Activated CD4-positive, CD25-positive, alpha-beta regulatory T cell treated with anti-CD3 and anti-CD28 coated beads, Interleukin-2, amount 50 U/mL, for 72 hours (primary cell): Measurements from ENCODE around the gene APOD.

Source experiments
- DNase-seq: peaks from one replicate; pipeline ENCODE4 v3.0.0; 2021

APOD gene

DNA sequence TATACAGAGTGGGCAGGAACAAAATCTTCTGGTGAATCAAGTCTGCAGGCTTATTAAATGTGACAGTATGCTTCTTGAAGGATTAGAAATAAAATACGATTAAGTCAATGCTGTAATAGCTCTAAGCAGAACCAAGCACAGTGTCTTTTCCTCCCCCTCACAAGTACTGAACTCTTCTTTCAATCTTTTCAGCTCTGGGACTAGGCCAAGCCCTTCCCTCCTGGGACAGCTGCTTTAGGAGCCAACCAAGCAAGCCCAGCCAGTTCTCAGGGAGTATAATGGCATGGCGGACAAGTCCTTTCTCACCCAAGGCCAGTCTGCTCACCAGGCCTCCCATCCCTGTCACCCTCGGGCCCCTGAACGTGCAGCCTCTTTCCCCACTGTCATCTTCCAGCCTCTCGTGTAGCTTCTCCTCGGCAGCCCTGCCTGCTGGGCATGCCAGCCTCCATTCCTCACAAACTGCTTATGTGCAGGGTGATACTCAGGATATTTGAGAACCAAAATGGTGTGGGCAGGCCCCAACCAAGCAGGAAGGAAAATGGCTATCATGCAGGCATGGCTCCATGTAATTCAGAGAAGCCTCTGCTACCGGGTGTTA, 32.3 kb downstream of the APOD start:
- DNase-seq, result no peak

GRCh38 chr3:195550723-195551122, 33.0 kb downstream of the APOD start:
- DNase-seq, result no peak

- DNase-seq, result peak; percentile 62
Measured at GRCh38 chr3:195549931-195550519, 33.7 kb downstream of the APOD start.

- no peak for DNase-seq
Measured at GRCh38 chr3:195548987-195549386, 34.8 kb downstream of the APOD start.

- no peak for DNase-seq
Measured at GRCh38 chr3:195548501-195548900, 35.2 kb downstream of the APOD start.

DNA sequence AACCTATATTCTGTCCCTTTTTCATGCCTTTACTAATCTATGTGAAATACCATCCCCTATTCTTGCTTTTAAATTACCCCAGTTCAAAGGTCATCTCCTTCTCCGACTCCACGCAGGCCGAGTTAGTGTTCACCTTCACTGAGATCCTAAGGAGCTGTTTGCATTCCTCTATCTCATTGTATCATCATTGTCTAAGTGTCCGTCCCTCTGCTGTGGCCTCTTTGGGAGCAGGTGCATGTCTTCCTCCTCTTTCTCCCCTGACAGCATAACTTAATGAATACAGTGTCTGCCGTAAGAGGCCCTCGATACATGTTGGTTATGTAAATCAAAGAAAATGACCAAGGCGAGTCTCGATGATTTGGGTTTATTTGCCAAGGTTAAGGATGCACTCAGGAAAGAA, 35.7 kb downstream of the APOD start:
- DNase-seq, result no peak

DNA sequence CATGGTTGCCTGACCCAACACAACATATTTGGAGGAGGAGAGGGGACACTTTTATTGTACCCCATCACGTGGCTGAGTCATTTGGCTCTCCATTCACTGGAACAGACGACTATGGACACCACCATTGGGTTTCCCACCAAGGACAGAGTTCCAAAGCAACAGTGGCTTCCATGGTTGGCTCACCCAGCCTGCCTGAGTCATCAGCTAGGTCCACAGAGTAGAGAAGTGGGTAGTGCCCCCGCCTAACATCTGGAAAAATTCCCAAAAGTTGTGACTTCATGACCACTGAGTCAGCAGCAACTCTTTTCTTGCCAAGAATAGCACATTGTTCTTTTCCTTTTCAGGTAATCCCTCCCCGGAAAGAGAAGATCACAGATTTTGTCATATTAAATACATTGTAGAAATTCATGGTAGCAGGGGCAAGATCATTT, 37.6 kb downstream of the APOD start:
- no peak for DNase-seq

- DNase-seq, result no peak
Measured at GRCh38 chr3:195544634-195545033, 39.1 kb downstream of the APOD start.

- DNase-seq, result no peak
Measured at GRCh38 chr3:195544230-195544536, 39.6 kb downstream of the APOD start.

DNA sequence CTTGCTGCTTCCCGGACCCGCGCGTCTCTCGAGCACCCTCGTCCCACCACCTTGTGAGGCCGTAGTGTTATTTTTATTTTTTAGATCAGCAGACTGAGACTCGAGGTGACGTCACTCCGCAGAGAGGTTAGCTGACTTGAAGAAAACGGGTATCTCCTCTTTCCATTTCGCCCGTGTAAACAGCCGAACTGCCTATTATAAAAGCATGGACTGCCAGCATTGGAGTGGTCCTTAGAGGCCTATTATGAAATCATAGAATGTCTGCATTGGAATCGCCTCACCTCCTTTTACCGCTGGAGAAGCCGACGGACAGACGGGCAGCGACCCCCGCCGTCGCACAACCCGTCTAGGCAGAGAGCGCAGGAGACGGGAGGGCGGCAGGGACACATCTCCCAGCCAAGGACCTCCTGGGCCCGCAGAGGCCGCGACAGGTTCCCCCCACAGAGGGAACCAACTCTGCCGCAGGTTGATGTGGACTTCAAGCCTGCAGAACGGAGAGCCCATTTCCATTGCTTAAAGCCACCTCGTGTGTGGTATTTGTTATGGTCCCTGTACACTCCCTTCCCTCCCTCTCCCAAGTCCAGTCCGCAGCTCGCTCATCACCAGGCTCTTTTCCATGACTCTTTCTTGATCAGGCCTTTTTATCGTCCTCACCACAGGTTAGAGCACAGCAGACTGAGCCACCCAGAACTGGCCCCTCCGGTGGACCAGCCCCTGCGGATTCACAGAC, 40.1 kb downstream of the APOD start:
- DNase-seq, result no peak

DNA sequence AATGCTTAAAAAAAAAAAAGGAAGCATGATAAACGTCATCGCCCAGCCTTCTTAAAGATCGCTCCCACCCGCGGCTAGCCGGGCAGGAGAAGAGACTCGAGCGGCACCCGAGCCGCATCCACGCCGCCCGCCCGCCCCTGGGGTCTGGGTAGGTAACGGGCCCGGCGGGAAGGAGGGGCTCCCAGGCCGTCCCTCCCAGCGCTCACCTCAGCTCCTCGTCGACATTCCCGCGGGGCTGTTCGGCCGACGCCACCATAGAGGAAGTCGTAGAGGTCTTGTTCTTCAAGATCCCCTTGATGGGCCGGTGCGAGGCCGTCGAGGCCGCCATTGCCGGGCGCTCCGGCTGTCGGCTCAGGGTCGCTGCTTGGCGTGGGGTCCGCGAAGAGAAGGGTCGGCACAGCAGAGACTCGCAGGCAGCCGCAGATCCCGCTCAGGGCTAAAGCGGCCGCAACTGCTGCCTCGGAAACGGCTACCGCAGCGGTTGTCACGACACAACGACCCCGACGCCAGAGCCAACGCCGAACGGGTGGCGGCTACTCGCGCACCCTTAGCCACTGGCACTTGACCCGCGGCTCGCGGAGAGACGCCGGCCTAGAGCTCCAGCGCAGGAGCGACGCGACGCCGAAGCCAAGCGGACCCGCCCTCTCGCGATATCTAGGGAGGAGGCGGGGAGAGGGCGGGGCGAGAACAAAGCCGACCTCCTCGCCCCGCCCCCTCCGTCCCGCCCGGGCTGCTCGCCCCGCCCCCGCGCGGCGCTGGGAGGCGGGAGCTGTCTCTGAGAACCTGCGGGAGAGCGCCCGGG, 40.8 kb downstream of the APOD start, which contains the start of gene PPP1R2:
TSS of gene PPP1R2 (minus strand) at position 628 of the 802 bp plus-strand sequence. CDS start at position 328, 300 bp downstream.
- peak; percentile 93 for DNase-seq

GRCh38 chr3:195542316-195542697, 41.4 kb downstream of the APOD start:
- DNase-seq, result no peak

- DNase-seq, result no peak
Measured at GRCh38 chr3:195540511-195540910, 43.2 kb downstream of the APOD start.

DNA sequence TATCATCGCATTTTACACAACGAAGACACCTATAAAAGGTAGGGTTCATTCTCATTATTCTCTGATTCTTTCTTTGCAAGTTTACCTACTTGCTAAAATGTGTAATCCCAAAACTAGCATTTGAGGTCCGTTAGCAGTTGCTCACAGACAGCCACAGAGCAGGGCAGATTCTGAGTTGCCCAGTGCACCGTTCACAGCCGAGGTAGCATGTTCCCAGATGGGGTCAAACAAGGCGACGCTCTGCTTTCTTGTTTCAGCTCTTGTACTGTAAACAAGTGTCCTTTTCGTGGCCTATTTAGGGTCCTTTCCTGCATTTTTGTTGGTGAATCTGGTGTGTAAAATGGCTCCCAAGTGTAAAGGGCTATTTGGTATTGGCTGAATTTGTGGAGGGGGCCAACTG, 43.7 kb downstream of the APOD start:
- no peak for DNase-seq

DNA sequence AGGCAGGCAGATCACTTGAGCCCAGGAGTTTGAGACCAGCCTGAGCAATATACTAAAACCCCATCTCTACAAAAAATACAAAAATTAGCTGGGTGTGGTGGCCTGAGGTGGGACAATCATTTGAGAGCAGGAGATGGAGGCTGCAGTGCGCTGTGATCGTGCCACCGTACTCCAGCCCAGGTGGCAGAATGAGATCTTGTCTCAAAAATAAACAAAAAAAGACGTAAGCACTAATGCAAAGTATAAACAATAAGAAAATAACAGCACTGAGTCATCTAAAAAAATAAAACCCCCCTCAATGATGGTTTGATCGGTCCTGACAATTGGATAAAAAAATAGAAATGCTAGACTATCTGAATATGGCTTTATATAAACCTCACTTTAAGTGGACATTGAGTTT, 44.3 kb downstream of the APOD start:
- no peak for DNase-seq

- no peak for DNase-seq
Measured at GRCh38 chr3:195537995-195538394, 45.7 kb downstream of the APOD start.

GRCh38 chr3:195535293-195535692, 48.4 kb downstream of the APOD start:
- no peak for DNase-seq

DNA sequence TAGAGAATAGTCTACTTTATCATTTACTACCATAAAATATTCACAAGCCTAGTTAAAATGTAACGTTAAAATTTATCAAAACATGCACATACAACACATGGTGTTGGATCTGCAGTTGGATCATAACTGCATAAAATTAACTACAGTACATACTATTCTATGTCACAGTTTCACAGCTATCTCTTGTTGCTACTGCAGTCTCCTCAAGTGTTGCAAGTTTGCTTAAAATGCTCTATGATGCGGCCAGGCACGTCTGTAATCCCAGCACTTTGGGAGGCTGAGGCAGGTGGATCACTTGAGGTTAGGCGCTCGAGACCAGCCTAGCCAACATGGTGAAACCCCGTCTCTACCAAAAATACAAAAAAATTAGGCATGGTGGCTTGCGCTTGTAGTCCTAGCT, 50.9 kb downstream of the APOD start:
- no peak for DNase-seq

- no peak for DNase-seq
Measured at GRCh38 chr3:195532345-195532744, 51.4 kb downstream of the APOD start.

GRCh38 chr3:195531683-195532082, 52.1 kb downstream of the APOD start:
- DNase-seq, result no peak

- no peak for DNase-seq
Measured at GRCh38 chr3:195526492-195526891, 57.2 kb downstream of the APOD start.

GRCh38 chr3:195524171-195524896, 59.4 kb downstream of the APOD start:
- no peak for DNase-seq
